ENCODE results near the gene C12orf43. TPM values are rescaled to one million over a fixed set of nuclear protein-coding genes. Genes with fewer than 3 reads are reported as not detected.

Gene C12orf43
- total RNA-seq, 1 experiment from 2014 or later: 25.7 TPM

DNA sequence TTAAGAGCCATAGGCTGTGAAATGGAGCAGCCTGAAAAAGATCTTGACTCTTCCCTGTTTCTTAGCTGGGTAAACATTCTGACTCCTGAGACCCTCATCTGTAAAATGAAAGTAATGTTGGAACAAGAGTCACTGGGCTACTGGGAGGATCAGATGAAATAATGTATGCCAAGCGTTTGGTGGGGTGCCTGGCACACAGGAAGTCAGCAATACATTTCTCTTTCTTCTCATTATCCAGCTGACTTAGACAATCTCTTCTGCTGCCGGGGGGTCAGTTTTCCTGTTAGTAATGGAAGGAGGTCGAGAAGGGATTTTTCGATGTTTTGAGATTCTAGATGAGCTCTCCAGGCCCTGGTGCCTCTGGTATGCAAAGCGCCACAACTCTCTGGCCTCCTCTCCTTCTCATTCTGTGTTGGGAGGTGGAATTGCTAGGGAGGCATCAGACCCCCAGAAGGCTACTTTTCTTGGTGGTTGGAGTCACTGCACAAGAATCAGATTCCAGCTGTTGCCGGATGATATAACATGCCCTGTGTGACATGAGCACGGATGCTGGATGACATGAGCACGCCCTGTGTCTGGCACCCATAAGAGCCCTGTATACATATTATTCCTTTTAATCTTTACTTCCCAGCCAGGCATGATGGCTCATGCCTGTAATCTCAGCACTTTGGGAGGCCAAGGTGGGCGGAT is 18.5 kb upstream of the C12orf43 start:
- H3K27ac ChIP-seq (ENCODE audit: insufficient read length, low read depth, low read length): no peak overlapping the region
- no peaks in the 10 kb centered on the region for H4K20me1 ChIP-seq (ENCODE audit: control insufficient read depth, insufficient read depth, insufficient read length)
- no peak overlapping the region for H3K4me2 ChIP-seq (ENCODE audit: insufficient read depth, insufficient read length, low read length)

More for the DNA sequence above, 18.5 kb upstream of the C12orf43 start:
- Histone ChIP-seq H2BK20ac (ENCODE audit: low read depth, low read length, poor library complexity, severe bottlenecking) (no peak overlapping the region), H3K9me3 (ENCODE audit: control insufficient read depth, low read depth, low read length) (no peaks in the 10 kb centered on the region), H3K4ac (ENCODE audit: low read depth, low read length) (no peak overlapping the region), H4K91ac (ENCODE audit: insufficient read length, low read depth, low read length) (no peak overlapping the region), H2BK15ac (ENCODE audit: low read depth, low read length) (no peak overlapping the region), H3K14ac (ENCODE audit: insufficient read depth, low read length) (no peak overlapping the region), H3K56ac (ENCODE audit: insufficient read length, low read depth, low read length) (no peak overlapping the region), H3K79me1 (ENCODE audit: insufficient read depth, low read depth, low read length, poor library complexity, severe bottlenecking) (no peaks in the 10 kb centered on the region), H2BK5ac (ENCODE audit: insufficient read length, low read length) (no peak overlapping the region), H4K5ac (ENCODE audit: insufficient read length, low read depth, low read length) (no peak overlapping the region), H3K27me3 (ENCODE audit: insufficient read depth, low read length) (no peaks in the 10 kb centered on the region), H3K79me2 (ENCODE audit: insufficient read depth, low read length) (no peaks in the 10 kb centered on the region), H2AFZ (ENCODE audit: low read length) (no peak overlapping the region), H3T11ph (ENCODE audit: low read length) (no peak overlapping the region), H4K8ac (replicated peaks; ENCODE audit: insufficient read length, low read depth, low read length) (no peak overlapping the region), H3K18ac (ENCODE audit: insufficient read length, low read depth, low read length) (no peak overlapping the region), H2AK5ac (ENCODE audit: insufficient read length, low read length) (no peak overlapping the region), H3K23ac (ENCODE audit: insufficient read length, low read depth, low read length) (no peak overlapping the region), H3K4me1 (ENCODE audit: insufficient read depth, low read length) (peaks cover 4% of the 10 kb centered on the region; the same call in 1 of the 2 replicates), H2BK120ac (ENCODE audit: low read depth, low read length, poor library complexity, severe bottlenecking) (no peak overlapping the region), H2BK12ac (ENCODE audit: insufficient read length, low read depth, low read length) (no peak overlapping the region), H3K9ac (ENCODE audit: extremely low read depth, insufficient read length, low read length) (no peak overlapping the region), H3K23me2 (ENCODE audit: insufficient read length, low read depth, low read length, poor library complexity, severe bottlenecking) (no peaks in the 10 kb centered on the region)
- TF ChIP-seq, protein P1, sequence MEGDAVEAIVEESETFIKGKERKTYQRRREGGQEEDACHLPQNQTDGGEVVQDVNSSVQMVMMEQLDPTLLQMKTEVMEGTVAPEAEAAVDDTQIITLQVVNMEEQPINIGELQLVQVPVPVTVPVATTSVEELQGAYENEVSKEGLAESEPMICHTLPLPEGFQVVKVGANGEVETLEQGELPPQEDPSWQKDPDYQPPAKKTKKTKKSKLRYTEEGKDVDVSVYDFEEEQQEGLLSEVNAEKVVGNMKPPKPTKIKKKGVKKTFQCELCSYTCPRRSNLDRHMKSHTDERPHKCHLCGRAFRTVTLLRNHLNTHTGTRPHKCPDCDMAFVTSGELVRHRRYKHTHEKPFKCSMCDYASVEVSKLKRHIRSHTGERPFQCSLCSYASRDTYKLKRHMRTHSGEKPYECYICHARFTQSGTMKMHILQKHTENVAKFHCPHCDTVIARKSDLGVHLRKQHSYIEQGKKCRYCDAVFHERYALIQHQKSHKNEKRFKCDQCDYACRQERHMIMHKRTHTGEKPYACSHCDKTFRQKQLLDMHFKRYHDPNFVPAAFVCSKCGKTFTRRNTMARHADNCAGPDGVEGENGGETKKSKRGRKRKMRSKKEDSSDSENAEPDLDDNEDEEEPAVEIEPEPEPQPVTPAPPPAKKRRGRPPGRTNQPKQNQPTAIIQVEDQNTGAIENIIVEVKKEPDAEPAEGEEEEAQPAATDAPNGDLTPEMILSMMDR (conservative IDR thresholded peaks at IDR 0.05): no peak
- H3K4me1 Mint-ChIP-seq: peaks cover 11% of the 10 kb centered on the region in 2 experiments
- H3K4me3 Mint-ChIP-seq: no peak overlapping the region
- H3K36me3 Mint-ChIP-seq (ENCODE audit: insufficient read depth in 1 of 3, low read depth in 3 of 3): no peaks in the 10 kb centered on the region
- no peak for DNase-seq
- H3K9me3 Mint-ChIP-seq: no peaks in the 10 kb centered on the region; a peak in 2 of 5 replicates
- H3K27ac Mint-ChIP-seq: no peak overlapping the region
- H3K27me3 Mint-ChIP-seq (ENCODE audit: low read depth): no peaks in the 10 kb centered on the region; the same call in none of the 2 replicates
- no CpG with 5 or more reads among the region's 9 CpGs for WGBS (ENCODE audit: extremely low coverage, insufficient read length, low lambda C conversion rate)
